Measurements from ENCODE around the gene TFF3.
A peak's percentile ranks its signal among the peaks of the same experiment; 100 is the strongest.
"Not testable (repeated sequence)": the region's sequence is repeated elsewhere in the genome, so short reads cannot be mapped to it uniquely, and the experiment has no call there.

Gene TFF3

DNA sequence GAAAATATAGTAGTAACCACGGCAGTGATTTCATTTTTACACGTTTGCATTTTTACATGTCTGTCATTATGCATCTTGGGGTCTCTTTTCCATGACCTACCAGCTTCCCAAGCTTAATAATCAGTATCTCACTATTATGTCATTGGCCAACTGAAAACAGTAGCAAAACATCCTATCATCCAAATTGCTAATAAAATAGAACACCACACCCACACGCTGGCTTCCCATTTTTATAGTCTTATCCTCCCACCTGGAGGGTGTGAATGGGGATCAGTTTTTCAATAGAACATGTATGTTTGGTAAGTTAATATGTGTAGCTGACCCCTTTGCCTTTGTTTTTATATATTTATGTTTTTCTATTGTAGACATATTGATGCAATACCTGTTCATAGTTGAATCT lies 11.8 kb downstream of the TFF3 start:
- no peak for DNase-seq

DNA sequence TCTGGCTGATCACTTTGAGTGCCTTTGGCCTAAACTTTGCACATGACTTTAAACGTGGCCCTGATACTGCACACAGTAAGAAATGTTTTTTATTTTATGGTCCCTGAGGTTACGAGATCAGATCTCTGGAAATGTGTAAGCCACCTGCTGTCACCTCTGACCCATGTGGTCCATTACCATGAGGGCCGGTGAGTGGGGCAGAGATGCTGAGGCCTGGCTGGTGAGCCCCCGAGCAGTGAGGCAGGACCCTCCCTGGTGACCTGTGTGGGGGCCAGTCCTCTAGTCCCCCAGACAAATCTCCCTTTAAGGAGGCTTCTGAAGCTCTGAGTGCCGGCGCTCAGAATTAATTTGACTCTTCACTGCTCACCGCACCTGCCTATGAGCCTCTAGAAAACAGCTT lies 12.4 kb downstream of the TFF3 start:
- peak; percentile 34 for DNase-seq

- DNase-seq = peak; percentile 17
These were observed 13.0 kb downstream of the TFF3 start for GRCh38 chr21:42302076-42302650.

GRCh38 chr21:42301371-42302075 lies 13.7 kb downstream of the TFF3 start:
- no peak for DNase-seq

- DNase-seq = no peak
These were observed 14.3 kb downstream of the TFF3 start for GRCh38 chr21:42300956-42301355.

- DNase-seq = no peak
These were observed 15.1 kb downstream of the TFF3 start for GRCh38 chr21:42300045-42300583.

DNA sequence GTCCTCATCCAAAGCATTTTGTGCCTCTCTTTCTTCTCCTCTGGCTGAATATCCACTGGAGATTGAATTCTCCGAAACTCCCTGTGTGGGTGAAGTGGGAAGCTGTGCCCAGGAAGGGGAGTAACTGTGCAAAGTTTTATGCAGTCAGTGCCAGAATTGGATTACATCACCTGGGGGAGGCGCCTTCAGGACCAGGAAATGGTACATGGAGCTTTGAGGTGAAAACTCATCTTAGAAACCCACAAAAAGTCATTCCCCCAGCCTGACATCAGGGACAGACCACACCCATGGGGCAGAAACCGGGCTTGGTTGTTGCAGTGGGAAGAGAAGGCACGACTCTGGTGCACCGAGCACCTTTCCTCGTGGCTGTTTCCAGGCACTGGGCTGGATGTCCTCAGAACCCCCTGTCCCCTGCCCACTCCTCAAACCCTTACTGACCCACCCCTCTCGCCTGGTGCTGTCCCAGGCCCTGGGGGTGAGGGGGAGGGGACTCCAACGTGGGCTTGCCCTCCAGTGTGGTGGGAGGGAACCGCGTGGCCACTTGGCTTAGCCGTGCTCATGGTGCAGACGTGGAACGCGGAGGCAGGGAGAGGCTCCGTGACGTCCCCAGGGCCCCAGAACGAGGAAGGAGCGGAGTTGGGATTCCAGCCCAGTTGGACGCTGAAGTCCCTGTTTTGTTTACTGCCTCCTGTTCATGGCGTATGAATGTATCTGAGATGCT lies 15.7 kb downstream of the TFF3 start:
- no peak for DNase-seq

DNA sequence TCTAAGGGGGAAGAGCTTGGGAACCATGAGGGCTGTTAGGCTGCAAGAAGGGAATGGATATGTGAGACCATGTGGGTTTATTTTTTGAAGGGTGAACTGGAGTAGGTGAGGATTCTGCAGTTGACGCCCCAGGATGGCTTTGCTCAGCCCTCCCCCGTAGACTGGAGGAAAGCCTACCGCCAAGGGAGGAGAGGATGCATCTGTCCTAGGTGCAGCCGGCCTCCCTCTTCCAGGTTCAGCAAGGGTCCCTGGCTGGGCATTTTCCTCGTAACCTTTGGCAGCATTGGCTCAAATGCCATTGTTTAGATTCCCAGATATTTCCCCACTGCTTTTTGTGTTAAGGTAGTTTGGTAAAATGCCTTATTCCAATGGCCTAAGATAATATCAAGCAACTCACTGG lies 16.6 kb downstream of the TFF3 start:
- DNase-seq = no peak

DNA sequence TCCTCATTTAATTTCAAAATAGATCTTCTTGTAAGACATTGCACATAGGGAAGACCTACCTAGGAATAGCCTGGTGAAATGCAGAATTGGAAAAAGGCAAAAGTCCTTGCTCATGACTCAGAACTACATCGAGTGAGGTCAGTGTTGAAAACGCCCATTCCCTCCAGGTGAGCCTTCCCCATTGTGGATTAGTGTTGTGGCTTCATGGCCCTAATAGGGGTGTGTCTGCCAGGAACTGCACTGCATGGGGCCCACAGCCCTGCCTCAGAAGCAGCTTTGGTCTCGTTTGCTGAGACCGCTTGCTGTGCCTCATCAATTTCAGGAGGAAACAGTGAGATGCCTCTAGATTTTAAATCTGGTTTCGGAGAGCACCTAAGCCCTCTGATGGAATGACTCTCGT lies 17.0 kb downstream of the TFF3 start:
- no peak for DNase-seq

DNA sequence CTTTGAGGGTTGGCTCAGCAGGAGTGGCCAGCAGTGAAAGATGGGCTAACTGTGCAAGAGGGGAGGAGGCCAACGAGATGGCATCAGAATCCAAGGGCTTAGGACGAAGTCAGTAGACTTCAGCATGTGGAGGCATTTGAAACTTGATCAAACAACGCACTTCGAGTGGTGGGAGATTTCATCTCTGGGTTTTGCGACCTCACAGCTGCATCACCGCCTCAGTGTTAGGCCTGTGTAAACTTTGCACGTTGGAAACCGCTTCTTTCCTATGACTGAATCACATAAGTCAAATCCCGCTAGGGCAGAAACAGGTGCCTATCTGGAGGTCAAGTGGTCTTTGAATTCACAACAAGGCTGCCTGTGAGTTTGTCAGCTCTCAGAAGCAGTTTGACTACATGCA lies 17.8 kb downstream of the TFF3 start:
- DNase-seq = no peak

- DNase-seq = no peak
These were observed 18.7 kb downstream of the TFF3 start for GRCh38 chr21:42296501-42296900.

- DNase-seq = no peak
These were observed 19.4 kb downstream of the TFF3 start for GRCh38 chr21:42295845-42296244.

DNA sequence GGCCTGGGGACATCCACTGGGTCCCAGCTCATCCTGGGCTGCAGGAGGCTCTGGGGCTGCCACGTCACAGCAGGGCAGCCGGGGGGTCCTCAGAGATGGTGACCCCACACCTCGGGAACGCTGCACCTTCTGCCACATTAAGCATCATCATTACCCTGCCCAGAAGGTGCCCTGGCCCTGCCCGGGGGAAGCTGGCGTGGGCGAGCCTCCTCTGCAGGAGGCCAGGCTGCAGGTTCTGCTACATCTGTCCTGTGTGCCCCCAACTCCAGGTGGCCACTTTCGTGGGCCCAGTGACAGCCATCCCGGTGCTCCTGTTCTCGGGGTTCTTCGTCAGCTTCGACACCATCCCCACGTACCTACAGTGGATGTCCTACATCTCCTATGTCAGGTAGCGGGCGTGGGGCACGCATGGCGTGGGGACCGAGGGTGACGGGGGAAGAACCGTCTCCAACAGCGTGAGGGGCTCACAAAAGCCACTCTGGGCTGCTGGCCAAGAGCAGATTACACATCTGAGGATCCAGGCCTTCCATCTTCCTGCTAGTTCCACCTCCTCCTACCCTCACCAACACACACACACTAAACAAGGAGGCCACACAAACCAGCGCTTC lies 20.8 kb downstream of the TFF3 start:
- no peak for DNase-seq

GRCh38 chr21:42293649-42294272 lies 21.4 kb downstream of the TFF3 start:
- DNase-seq = no peak

DNA sequence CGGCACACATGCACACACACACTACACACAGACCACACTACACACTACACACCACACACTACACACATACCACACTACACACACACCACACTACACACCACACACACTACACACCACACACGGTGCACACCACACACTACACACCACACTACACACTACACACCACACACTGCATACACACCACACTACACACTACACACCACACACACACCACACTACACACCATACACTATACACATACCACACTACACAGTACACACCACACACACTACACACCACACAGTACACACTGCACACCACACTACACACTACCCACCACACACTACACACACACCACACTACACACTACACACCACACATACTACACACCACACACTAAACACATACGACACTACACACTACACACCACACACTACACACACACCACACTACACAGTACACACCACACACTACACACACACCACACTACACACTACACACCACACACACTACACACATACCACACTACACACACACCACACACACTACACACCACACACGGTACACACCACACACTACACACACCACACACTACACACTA lies 22.6 kb downstream of the TFF3 start:
- not testable (repeated sequence) for DNase-seq

GRCh38 chr21:42291751-42292562 lies 23.3 kb downstream of the TFF3 start:
- no peak for DNase-seq

DNA sequence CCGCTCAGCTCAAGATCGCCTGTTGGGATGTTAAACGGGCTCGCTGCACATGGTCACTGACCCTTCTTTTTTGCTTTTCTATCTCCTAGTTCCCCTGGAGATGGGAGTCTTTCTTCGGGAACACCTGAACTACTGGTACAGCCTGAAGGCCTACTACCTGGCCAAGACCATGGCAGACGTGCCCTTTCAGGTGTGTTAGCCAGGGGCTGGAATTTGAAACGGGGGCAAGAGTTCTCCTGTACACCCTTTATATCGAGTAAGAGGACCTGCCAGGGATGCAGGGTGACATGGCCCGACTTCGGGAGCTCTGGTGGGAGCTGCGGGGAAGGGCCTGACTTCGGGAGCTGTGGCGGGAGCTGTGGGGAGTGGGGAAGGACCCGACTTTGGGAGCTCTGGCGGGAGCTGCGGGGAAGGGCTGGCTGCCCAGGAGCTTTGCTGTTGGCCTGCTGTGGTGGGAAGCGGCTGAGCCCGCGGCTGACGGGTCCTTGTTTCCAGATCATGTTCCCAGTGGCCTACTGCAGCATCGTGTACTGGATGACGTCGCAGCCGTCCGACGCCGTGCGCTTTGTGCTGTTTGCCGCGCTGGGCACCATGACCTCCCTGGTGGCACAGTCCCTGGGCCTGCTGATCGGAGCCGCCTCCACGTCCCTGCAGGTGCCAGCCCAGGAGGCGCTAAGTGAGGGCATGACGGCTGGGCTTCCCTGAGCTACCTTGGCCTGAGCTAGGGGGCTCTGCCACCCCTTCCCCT lies 24.0 kb downstream of the TFF3 start:
- DNase-seq = no peak

GRCh38 chr21:42290505-42290904 lies 24.7 kb downstream of the TFF3 start:
- no peak for DNase-seq

DNA sequence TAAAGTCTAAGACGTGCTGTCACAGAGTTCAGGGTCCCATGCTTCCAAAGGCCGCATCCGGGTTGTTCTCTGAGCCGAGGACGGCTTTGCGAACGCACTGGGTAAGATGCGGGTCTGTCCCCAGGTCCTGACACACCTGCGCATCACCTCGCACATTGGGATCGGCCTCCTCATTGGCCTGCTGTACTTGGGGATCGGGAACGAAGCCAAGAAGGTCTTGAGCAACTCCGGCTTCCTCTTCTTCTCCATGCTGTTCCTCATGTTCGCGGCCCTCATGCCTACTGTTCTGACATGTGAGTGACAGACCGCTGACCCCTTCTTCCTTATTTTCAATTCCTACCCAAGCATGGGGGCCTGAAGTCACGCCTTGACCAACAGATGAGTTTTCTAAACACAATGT lies 25.3 kb downstream of the TFF3 start:
- DNase-seq = no peak

GRCh38 chr21:42288962-42289361 lies 26.2 kb downstream of the TFF3 start:
- no peak for DNase-seq

Data from NCI-H1436 (cell line).